ENCODE results near the gene TMEM242.

DNA sequence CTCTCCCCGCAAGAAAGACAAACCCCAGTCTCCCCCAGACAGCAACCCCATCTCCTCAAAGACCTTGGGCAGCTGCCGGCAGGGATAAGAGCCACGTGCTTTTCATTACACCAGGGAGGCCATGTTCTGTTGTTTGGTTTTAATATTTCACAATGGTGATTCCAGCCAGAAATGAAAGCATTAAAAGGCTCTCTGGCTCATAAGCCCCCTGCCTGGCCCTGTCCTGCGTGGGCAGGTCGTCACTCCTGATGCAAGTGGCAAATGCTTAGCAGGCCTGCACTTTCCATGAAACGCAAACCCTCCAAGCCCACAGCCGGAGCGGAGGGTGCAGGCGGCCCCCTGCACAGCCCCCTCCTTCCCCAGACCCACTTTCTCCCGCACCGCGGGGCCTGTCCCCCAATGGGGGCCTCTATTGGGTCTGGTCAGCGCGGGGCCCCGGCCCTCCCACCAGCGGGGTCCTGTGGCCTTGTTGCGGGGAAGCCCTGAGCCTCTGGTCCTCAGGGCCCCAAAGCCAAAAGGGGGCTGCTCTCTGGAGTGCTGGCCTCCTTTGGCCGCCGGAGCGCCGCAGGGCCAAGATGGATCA is 77.2 kb downstream of the TMEM242 start:
- no peak for TF ChIP-seq EZH2 (conservative IDR thresholded peaks at IDR 0.05; ENCODE audit: low read depth, low read length)
- TF ChIP-seq CEBPB (IDR thresholded peaks at IDR 0.05; ENCODE audit: borderline replicate concordance, low read depth, low read length) = no peak
- TF ChIP-seq RELA (CRISPR knock-in tag; IDR thresholded peaks at IDR 0.05) = no peak
- no peak for TF ChIP-seq ZBTB7A (CRISPR knock-in tag; IDR thresholded peaks at IDR 0.05)
- TF ChIP-seq, protein P1, sequence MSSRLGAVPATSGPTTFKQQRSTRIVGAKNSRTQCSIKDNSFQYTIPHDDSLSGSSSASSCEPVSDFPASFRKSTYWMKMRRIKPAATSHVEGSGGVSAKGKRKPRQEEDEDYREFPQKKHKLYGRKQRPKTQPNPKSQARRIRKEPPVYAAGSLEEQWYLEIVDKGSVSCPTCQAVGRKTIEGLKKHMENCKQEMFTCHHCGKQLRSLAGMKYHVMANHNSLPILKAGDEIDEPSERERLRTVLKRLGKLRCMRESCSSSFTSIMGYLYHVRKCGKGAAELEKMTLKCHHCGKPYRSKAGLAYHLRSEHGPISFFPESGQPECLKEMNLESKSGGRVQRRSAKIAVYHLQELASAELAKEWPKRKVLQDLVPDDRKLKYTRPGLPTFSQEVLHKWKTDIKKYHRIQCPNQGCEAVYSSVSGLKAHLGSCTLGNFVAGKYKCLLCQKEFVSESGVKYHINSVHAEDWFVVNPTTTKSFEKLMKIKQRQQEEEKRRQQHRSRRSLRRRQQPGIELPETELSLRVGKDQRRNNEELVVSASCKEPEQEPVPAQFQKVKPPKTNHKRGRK (CRISPR knock-in tag; IDR thresholded peaks at IDR 0.05) = no peak
- TF ChIP-seq ZSCAN21 (CRISPR knock-in tag; IDR thresholded peaks at IDR 0.05; ENCODE audit: borderline replicate concordance) = no peak
- no peak for TF ChIP-seq ZNF234 (CRISPR knock-in tag; conservative IDR thresholded peaks at IDR 0.05)
- no peak for TF ChIP-seq PPARG (CRISPR knock-in tag; conservative IDR thresholded peaks at IDR 0.05)
- TF ChIP-seq SUZ12 (IDR thresholded peaks at IDR 0.05; ENCODE audit: low read depth, low read length) = no peak
